ENCODE results near the gene FBXL14. TPM values are rescaled to one million over a fixed set of nuclear protein-coding genes. Genes with fewer than 3 reads are reported as not detected.
A peak's percentile ranks its signal among the peaks of the same experiment; 100 is the strongest.

Gene FBXL14
- polyA plus RNA-seq, 1 of the 3 experiments (the other 2 are of a cell fraction) = 11.3 TPM

GRCh38 chr12:1628666-1629337, 34.4 kb upstream of the FBXL14 start, which contains the start of gene WNT5B:
Gene WNT5B (plus strand): TSS chr12:1629231. CDS start chr12:1631355, 2,124 bp downstream.
- H3K79me2 ChIP-seq (ENCODE audit: insufficient read depth) = peaks cover 22% of the 10 kb centered on the region; the same call in 1 of the 2 replicates
- H2AFZ ChIP-seq (ENCODE audit: low read depth) = no peak within 1 kb of the TSS
- H3F3A ChIP-seq (replicated peaks; ENCODE audit: insufficient read depth) = peaks cover 15% of the 10 kb centered on the region
- H3K9me3 ChIP-seq = no peaks in the 10 kb centered on the region
- no peak within 1 kb of the TSS for H3K9ac ChIP-seq
- peak; percentile 76 for DNase-seq
- WGBS (ENCODE audit: low lambda C conversion rate) = 81% methylated on average over 15 of the region's 17 CpGs
- POLR2A ChIA-PET = interaction anchor here (0.6 to 2.5 kb wide), 7 partner anchors 12 to 1062 kb away, joined by 3 to 11 read pairs (median 5); partner anchors contain the start of gene ADIPOR2
- CTCF ChIA-PET = interaction anchor here (1.2 to 9.6 kb wide), 9 partner anchors 23 to 954 kb away, joined by 3 to 166 read pairs (median 9); no protein-coding TSS in a partner anchor
- peaks cover 0 to 3% of the 10 kb centered on the region in 2 experiments for H3K36me3 ChIP-seq (replicated peaks in 1 of 2; ENCODE audit: control insufficient read depth in 1 of 2, insufficient read depth in 2 of 2, low read length in 1 of 2)
- 0 out of 2 replicates have a peak within 1 kb of the TSS, but pooled peaks have one; percentile 17 for H3K4me2 ChIP-seq
- peak within 1 kb of the TSS in 1 of 2 experiments; percentile 70; a peak in 2 of 4 replicates for H3K27ac ChIP-seq (ENCODE audit: low read depth in 2 of 2, low read length in 1 of 2)
- TF ChIP-seq NFIC (IDR thresholded peaks at IDR 0.05; ENCODE audit: borderline replicate concordance) (no peak), RAD21 (IDR thresholded peaks at IDR 0.05; ENCODE audit: low read length) (no peak), YY1 (IDR thresholded peaks at IDR 0.05; ENCODE audit: low read depth) (no peak), FOXM1 (IDR thresholded peaks at IDR 0.05; ENCODE audit: low read depth) (no peak), EP300 (IDR thresholded peaks at IDR 0.05; ENCODE audit: borderline replicate concordance in 1 of 2, low read depth in 1 of 2, low read length in 1 of 2) (peak in 1 of 2 experiments; percentile 56; a peak in 1 of 4 replicates)
- no peaks in the 10 kb centered on the region for H3K9me2 ChIP-seq
- peak within 1 kb of the TSS in 1 of 2 experiments; percentile 42; a peak in 2 of 4 replicates for H3K4me3 ChIP-seq (ENCODE audit: low read depth in 2 of 2, low read length in 1 of 2)
- H3K27me3 ChIP-seq (ENCODE audit: insufficient read depth) = no peaks in the 10 kb centered on the region
- peaks cover 0 to 22% of the 10 kb centered on the region in 2 experiments; a peak in 2 of 4 replicates for H3K4me1 ChIP-seq (ENCODE audit: control insufficient read depth in 1 of 2, insufficient read depth in 2 of 2, low read depth in 1 of 2, low read length in 1 of 2)
- peaks cover 8% of the 10 kb centered on the region; the same call in 1 of the 2 replicates for H4K20me1 ChIP-seq (ENCODE audit: insufficient read depth)

- H4K20me1 ChIP-seq (ENCODE audit: insufficient read depth) = 0 out of 2 replicates have a peak, but pooled peaks cover 2% of the 10 kb centered on the region
- H3K4me3 ChIP-seq (ENCODE audit: low read depth in 2 of 2, low read length in 1 of 2) = no peak overlapping the region
- DNase-seq = no peak
- H3K4me2 ChIP-seq = no peak overlapping the region
- peaks cover 17% of the 10 kb centered on the region for H3F3A ChIP-seq (replicated peaks; ENCODE audit: insufficient read depth)
- ChIA-PET POLR2A (no interaction called here), CTCF (interaction anchor here (2.2 to 2.4 kb wide), 2 partner anchors 17 to 168 kb away, joined by 9 to 11 read pairs; no protein-coding TSS in a partner anchor)
- no peaks in the 10 kb centered on the region for H3K9me2 ChIP-seq
- no peaks in the 10 kb centered on the region for H3K9me3 ChIP-seq
- H3K36me3 ChIP-seq (replicated peaks in 1 of 2; ENCODE audit: control insufficient read depth in 1 of 2, insufficient read depth in 2 of 2, low read length in 1 of 2) = peaks cover 0 to 6% of the 10 kb centered on the region in 2 experiments
- no peaks in the 10 kb centered on the region for H3K27me3 ChIP-seq (ENCODE audit: insufficient read depth)
- H2AFZ ChIP-seq (ENCODE audit: low read depth) = no peak overlapping the region
- H3K79me2 ChIP-seq (ENCODE audit: insufficient read depth) = peaks cover 71% of the 10 kb centered on the region
- peaks cover 0 to 9% of the 10 kb centered on the region in 2 experiments; a peak in 1 of 4 replicates for H3K4me1 ChIP-seq (ENCODE audit: control insufficient read depth in 1 of 2, insufficient read depth in 2 of 2, low read depth in 1 of 2, low read length in 1 of 2)
- no peak overlapping the region for H3K27ac ChIP-seq (ENCODE audit: low read depth in 2 of 2, low read length in 1 of 2)
- TF ChIP-seq TCF12 (IDR thresholded peaks at IDR 0.05) = no peak
- TF ChIP-seq RCOR1 (IDR thresholded peaks at IDR 0.05; ENCODE audit: low read length) = no peak
- TF ChIP-seq GATA2 (CRISPR knock-in tag; IDR thresholded peaks at IDR 0.05) = no peak
- TF ChIP-seq CTCF (IDR thresholded peaks at IDR 0.05) = no peak
- no peak for TF ChIP-seq USF1 (IDR thresholded peaks at IDR 0.05; ENCODE audit: borderline replicate concordance, low read depth)
- no peak for TF ChIP-seq SMC3 (IDR thresholded peaks at IDR 0.05; ENCODE audit: low read depth, low read length)
- TF ChIP-seq PBX3 (IDR thresholded peaks at IDR 0.05) = no peak
- no peak overlapping the region for H3K9ac ChIP-seq
- WGBS (ENCODE audit: low lambda C conversion rate) = 87% methylated on average over 3 of the region's 3 CpGs
Measured at GRCh38 chr12:1622406-1622805, 28.0 kb upstream of the FBXL14 start.
